Measurements from ENCODE around the gene AACS. TPM values are rescaled to one million over a fixed set of nuclear protein-coding genes. Genes with fewer than 3 reads are reported as not detected.

Gene AACS
- total and polyA plus RNA-seq, 2 experiments from 2014 or later, result 32.2 to 36.8 TPM

DNA sequence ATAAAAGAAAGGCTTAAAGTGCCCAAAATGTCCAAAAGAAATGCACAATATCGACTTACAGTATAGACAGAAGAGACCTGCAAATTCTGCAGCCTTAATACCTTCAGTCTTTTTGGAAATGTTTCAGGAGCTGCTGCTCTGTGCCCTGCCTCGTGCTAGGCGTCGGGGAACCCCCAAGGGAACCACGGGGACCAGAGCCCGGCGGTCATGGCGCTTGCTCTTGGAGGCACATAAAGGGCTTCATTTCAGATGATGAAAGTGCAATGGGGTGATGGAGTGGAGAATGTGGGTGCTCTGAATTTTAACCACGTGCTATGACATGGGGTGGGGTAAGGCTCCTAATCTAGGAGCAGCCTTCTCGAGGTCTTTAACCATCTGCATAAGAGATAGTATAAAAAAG lies 14.8 kb upstream of the AACS start:
- Histone ChIP-seq H3K36me3 (no peaks in the 10 kb centered on the region), H3K9me3 (ENCODE audit: low read depth) (no peaks in the 10 kb centered on the region), H3K4me3 (no peak overlapping the region), H3K27me3 (no peaks in the 10 kb centered on the region), H3K27ac (no peak overlapping the region), H3K4me1 (ENCODE audit: low read depth) (no peaks in the 10 kb centered on the region)
- TF ChIP-seq, protein P1, sequence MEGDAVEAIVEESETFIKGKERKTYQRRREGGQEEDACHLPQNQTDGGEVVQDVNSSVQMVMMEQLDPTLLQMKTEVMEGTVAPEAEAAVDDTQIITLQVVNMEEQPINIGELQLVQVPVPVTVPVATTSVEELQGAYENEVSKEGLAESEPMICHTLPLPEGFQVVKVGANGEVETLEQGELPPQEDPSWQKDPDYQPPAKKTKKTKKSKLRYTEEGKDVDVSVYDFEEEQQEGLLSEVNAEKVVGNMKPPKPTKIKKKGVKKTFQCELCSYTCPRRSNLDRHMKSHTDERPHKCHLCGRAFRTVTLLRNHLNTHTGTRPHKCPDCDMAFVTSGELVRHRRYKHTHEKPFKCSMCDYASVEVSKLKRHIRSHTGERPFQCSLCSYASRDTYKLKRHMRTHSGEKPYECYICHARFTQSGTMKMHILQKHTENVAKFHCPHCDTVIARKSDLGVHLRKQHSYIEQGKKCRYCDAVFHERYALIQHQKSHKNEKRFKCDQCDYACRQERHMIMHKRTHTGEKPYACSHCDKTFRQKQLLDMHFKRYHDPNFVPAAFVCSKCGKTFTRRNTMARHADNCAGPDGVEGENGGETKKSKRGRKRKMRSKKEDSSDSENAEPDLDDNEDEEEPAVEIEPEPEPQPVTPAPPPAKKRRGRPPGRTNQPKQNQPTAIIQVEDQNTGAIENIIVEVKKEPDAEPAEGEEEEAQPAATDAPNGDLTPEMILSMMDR (IDR thresholded peaks at IDR 0.05; ENCODE audit: low read depth, low read length), result no peak
- DNase-seq (ENCODE audit: low read depth in 1 of 2, low spot score in 1 of 2), result no peak

DNA sequence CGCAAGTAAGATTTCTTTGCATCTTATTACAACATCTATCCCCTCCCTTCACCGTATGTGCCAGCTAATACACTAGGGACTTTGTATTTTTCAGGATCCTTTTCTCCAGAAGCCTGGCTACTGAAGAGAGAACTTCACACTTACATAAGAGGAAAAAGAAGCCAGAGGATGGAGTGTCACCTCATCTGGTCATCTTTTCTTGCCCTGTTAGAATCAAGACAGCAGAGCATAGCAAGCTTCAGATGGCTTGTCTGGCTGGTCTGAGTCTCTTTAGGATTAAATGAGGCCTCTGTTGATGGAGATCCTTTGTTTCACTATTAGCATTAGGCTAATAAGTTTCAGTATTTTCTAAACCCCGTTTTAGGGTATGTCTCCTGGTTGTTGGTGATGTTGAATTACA lies 14.4 kb upstream of the AACS start:
- no peak for DNase-seq (ENCODE audit: low read depth in 1 of 2, low spot score in 1 of 2)
- Histone ChIP-seq H3K27ac (no peak overlapping the region), H3K4me3 (no peak overlapping the region), H3K4me1 (ENCODE audit: low read depth) (no peaks in the 10 kb centered on the region), H3K9me3 (ENCODE audit: low read depth) (no peaks in the 10 kb centered on the region), H3K36me3 (no peaks in the 10 kb centered on the region), H3K27me3 (no peaks in the 10 kb centered on the region)
- TF ChIP-seq, protein P1 (IDR thresholded peaks at IDR 0.05; ENCODE audit: low read depth, low read length), result no peak

GRCh38 chr12:125053821-125054220 lies 11.4 kb upstream of the AACS start:
- Histone ChIP-seq H3K36me3 (no peaks in the 10 kb centered on the region), H3K9me3 (ENCODE audit: low read depth) (no peaks in the 10 kb centered on the region), H3K4me1 (ENCODE audit: low read depth) (no peaks in the 10 kb centered on the region), H3K4me3 (no peak overlapping the region), H3K27ac (no peak overlapping the region), H3K27me3 (no peaks in the 10 kb centered on the region)
- no peak for DNase-seq (ENCODE audit: low read depth in 1 of 2, low spot score in 1 of 2)
- TF ChIP-seq, protein P1 (IDR thresholded peaks at IDR 0.05; ENCODE audit: low read depth, low read length), result no peak

- no peaks in the 10 kb centered on the region for H3K36me3 ChIP-seq
- H3K4me3 ChIP-seq, result no peak overlapping the region
- H3K27ac ChIP-seq, result no peak overlapping the region
- H3K4me1 ChIP-seq (ENCODE audit: low read depth), result no peaks in the 10 kb centered on the region
- no peaks in the 10 kb centered on the region for H3K9me3 ChIP-seq (ENCODE audit: low read depth)
- no peaks in the 10 kb centered on the region for H3K27me3 ChIP-seq
- DNase-seq (ENCODE audit: low read depth in 1 of 2, low spot score in 1 of 2), result no peak
- TF ChIP-seq, protein P1 (IDR thresholded peaks at IDR 0.05; ENCODE audit: low read depth, low read length), result no peak
Measured at GRCh38 chr12:125055591-125055990, 9.6 kb upstream of the AACS start.

DNA sequence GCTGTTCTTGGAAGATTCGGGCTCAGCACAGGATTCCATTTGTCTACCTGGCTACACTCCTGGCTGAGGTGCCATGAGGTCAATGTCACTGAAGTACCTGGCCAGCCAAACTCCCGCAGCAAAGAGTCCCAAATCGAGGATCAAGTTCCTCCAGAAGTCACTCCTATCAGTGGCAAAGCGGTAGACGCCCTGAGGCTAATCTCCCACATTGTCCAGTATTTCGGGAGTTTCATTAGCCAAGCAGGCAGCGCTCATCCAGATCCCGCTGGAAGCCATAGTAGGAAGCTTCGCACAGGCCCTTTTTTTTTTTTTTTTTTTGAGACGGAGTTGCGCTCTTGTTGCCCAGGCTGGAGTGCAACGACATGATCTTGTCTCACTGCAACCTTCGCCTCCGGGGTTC lies 8.9 kb upstream of the AACS start:
- no peaks in the 10 kb centered on the region for H3K9me3 ChIP-seq (ENCODE audit: low read depth)
- no peaks in the 10 kb centered on the region for H3K27me3 ChIP-seq
- no peak for DNase-seq (ENCODE audit: low read depth in 1 of 2, low spot score in 1 of 2)
- H3K36me3 ChIP-seq, result no peaks in the 10 kb centered on the region
- no peak overlapping the region for H3K27ac ChIP-seq
- H3K4me1 ChIP-seq (ENCODE audit: low read depth), result no peaks in the 10 kb centered on the region
- TF ChIP-seq, protein P1 (IDR thresholded peaks at IDR 0.05; ENCODE audit: low read depth, low read length), result no peak
- H3K4me3 ChIP-seq, result no peak overlapping the region

- DNase-seq (ENCODE audit: low read depth in 1 of 2, low spot score in 1 of 2), result no peak
- Histone ChIP-seq H3K27me3 (no peaks in the 10 kb centered on the region), H3K4me1 (ENCODE audit: low read depth) (no peaks in the 10 kb centered on the region), H3K4me3 (no peak overlapping the region), H3K27ac (no peak overlapping the region), H3K36me3 (no peaks in the 10 kb centered on the region), H3K9me3 (ENCODE audit: low read depth) (no peaks in the 10 kb centered on the region)
- TF ChIP-seq, protein P1 (IDR thresholded peaks at IDR 0.05; ENCODE audit: low read depth, low read length), result no peak
Measured at GRCh38 chr12:125057708-125058107, 7.5 kb upstream of the AACS start.

All from cardiac muscle cell (in vitro differentiated cells and primary cell).